Skin epidermis (tissue), 12 donors: Measurements from ENCODE around the gene INPP5K.
A peak's percentile ranks its signal among the peaks of the same experiment; 100 is the strongest.

Experiments used
- H3K27ac ChIP-seq, 21 experiments: fragments of 200-600 bp; sonication (generic) in 11 of 21; one replicate each; pipeline ENCODE4 v1.5.0; 2020; ENCODE audit warnings: mild to moderate bottlenecking in 3 of 21, inconsistent platforms in 2 of 21, moderate library complexity in 2 of 21
- H3K4me3 ChIP-seq, 7 experiments: fragments of 200-600 bp; sonication (generic) in 2 of 7; one replicate each; pipeline ENCODE4 v1.5.0; 2020; ENCODE audit warnings: inconsistent platforms in 2 of 7, mild to moderate bottlenecking in 2 of 7, moderate library complexity in 1 of 7

INPP5K gene

GRCh38 chr17:1490643-1491442 is 25.6 kb downstream of the INPP5K start:
- Histone ChIP-seq H3K4me3 (peak overlapping the region; percentile 56 to 79 (median 68)), H3K27ac (peak overlapping the region; percentile 36 to 95 (median 91))

- Histone ChIP-seq H3K4me3 (peak overlapping the region in 4 of 7 experiments; percentile 44 to 82 (median 76)), H3K27ac (peak overlapping the region in 20 of 21 experiments; percentile 64 to 98 (median 94))
Observed at GRCh38 chr17:1488826-1489270, 27.6 kb downstream of the INPP5K start.

DNA sequence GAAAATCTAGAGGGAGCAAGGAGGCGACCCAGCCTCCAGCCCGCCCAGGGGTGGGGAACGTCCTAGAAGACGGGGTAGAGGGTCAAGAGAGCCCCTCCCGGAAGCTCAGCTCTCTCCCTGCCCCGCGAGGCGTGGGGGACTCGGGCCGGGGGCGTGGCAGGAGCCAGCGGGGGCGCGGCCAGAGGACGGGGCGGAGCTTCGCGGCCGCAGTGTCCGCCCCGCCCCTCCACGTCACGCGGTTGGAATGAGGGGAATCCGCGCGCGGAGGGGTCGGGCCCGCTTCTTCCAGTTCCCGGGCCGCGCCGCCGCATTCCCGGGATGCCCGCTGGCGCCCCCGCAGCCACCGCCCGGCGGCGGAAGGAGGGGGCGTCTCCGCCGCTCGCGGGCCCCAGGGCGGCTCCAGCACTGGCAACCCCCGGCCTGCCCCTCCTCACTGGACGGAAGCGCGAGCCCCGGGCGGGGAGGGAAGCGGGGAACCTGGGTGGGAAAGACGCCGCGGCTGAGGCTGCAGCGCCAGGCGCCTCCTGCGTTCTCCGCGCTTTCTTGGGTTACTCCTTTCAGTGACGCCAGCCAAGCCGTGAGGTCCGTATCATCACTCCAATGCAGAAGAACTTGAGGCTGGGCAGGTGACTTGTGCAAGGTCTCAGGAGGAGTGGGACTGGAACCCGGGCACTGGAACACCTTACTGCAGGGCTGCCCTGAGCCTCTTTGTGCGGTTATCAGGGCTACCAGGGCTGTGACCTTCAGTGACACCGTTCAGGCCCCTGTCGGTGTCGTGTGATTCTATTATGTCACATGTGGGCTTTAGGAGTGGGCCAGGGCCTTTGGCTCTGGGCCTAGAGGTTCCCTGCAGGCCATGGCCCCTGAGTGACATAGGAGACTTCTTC is 28.2 kb downstream of the INPP5K start:
- H3K4me3 ChIP-seq = peak overlapping the region; percentile 42 to 82 (median 54)
- peak overlapping the region; percentile 51 to 98 (median 94) for H3K27ac ChIP-seq

GRCh38 chr17:1486802-1487695 is 29.4 kb downstream of the INPP5K start:
- Histone ChIP-seq H3K27ac (peak overlapping the region in 20 of 21 experiments; percentile 64 to 98 (median 94)), H3K4me3 (peak overlapping the region; percentile 42 to 82 (median 54))

DNA sequence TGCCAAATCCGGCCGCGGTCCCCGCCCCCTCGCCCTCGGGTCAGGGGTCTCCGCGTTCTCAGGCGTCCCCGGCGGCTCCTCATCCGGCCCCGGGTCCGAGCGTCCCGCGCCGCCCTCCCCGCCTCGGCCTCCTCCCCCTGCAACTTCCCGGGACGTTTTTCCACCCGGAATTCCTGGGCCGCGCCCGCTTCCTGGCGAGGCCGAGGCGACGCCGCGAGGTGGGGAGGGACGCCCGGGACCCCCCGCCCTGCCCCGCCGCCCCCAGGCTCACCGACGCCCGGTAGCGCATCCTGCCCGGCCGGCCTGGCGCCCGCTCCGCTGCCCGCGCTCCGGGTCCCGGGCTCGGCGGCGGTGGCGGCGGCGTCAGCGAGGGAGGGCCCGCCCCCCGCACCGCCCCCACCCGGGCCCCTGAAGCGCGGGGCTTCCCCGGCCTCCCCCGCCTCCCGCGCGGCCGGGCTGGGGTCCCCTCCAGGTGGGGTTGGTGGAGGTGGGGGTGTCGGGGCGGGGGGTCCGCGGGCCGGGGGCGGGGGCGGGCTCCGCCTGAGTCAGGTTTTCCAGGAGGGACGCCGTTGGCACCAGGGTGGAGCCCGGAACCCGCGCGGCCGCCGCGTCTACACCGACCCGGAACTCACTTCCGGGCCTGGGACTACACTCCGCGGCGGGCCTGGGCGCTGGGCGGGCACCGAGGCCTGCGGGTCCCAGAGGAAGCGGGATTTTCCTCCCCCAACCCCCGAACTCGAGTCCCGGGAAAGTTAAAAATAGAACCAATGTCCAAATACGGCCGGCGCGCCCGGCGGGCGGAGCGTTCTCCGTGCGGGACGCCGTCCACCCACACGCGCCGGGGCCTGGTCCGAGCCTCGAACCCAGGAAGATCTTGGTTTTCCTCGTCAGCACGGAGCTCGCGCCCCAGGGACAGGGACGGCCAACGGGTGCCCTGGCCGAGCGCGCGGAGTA is 30.7 kb downstream of the INPP5K start:
- H3K27ac ChIP-seq = peak overlapping the region; percentile 64 to 98 (median 94)

GRCh38 chr17:1484676-1485422 is 31.6 kb downstream of the INPP5K start:
- Histone ChIP-seq H3K4me3 (peak overlapping the region; percentile 35 to 82 (median 74)), H3K27ac (peak overlapping the region; percentile 64 to 98 (median 94))

More for the DNA sequence above, 30.7 kb downstream of the INPP5K start:
- H3K4me3 ChIP-seq = peak overlapping the region; percentile 35 to 82 (median 74)

GRCh38 chr17:1484060-1484535 is 32.3 kb downstream of the INPP5K start:
- no peak overlapping the region for H3K4me3 ChIP-seq
- peak overlapping the region in 6 of 21 experiments; percentile 85 to 97 (median 94) for H3K27ac ChIP-seq

DNA sequence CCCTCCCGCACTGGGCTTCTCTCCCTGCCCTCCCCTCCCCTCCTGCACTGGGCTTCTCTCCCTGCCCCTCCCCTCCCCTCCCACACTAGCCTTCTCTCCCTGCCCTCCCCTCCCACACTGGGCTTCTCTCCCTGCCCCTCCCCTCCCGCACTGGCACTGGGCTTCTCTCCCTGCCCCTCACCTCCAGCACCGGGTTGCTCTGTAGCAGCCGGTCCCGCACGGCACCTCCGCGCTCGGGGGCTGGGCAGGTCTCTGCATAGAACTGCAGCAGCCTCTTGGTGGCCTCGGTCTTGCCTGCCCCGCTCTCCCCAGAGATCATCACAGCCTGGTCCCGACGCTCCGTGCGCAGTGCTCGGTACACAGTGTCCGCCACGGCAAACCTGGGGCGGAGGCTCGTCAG is 33.7 kb downstream of the INPP5K start:
- H3K4me3 ChIP-seq = no peak overlapping the region

GRCh38 chr17:1481736-1482135 is 34.7 kb downstream of the INPP5K start:
- no peak overlapping the region for H3K4me3 ChIP-seq
- no peak overlapping the region for H3K27ac ChIP-seq

More for the DNA sequence above, 33.7 kb downstream of the INPP5K start:
- H3K27ac ChIP-seq = peak overlapping the region in 3 of 21 experiments; percentile 2 to 28 (median 3)

- Histone ChIP-seq H3K4me3 (no peak overlapping the region), H3K27ac (no peak overlapping the region)
Observed at GRCh38 chr17:1480747-1481465, 35.5 kb downstream of the INPP5K start.

GRCh38 chr17:1478418-1478817 is 38.0 kb downstream of the INPP5K start:
- Histone ChIP-seq H3K27ac (no peak overlapping the region), H3K4me3 (no peak overlapping the region)

DNA sequence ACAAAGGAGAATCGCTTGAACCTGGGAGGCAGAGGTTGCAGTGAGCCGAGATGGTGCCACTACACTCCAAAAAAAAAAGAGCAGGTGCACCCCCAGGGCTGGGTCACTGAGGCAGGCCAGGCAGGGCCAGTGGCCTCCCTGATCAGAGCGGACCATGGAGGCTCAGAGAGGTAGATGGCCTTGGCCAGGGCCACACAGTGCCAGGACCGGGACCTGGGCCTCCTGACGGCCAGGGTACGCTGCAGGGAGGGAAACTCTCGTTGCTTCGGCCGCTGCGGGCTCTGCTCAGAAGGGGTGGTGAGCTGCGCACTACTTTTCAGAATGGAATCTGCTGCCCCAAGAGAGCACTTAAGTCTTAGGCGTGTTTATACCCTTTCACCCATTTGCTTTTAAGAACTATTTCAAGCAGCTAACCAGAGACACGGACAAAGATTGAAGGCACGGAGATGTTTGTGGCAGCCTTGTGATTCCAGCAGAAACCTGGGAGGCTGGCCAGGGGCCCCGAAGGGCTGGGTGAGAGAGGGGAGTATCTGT is 41.0 kb downstream of the INPP5K start:
- H3K27ac ChIP-seq = peak overlapping the region in 1 of 21 experiments; percentile 35

GRCh38 chr17:1474402-1475189 is 41.8 kb downstream of the INPP5K start:
- Histone ChIP-seq H3K4me3 (no peak overlapping the region), H3K27ac (peak overlapping the region in 1 of 21 experiments; percentile 35)

More for the DNA sequence above, 41.0 kb downstream of the INPP5K start:
- no peak overlapping the region for H3K4me3 ChIP-seq

DNA sequence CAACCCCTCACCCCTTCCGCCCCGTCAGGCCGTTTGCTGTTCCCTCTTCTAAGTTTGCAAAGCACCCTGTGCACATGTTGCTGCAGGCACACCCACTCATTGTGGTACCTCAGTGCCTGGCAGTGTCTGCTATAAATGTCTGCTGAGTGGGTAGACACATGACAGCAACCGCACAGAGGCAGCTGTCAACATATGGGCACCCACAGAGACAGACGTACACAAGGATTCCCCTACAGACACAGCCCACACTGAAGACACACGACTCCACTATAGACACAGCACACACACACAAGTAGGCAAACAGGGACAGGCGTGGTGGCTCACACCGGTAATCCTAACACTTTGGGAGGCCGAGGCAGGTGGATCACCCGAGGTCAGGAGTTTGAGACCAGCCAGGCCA is 42.6 kb downstream of the INPP5K start:
- H3K27ac ChIP-seq = no peak overlapping the region

GRCh38 chr17:1473170-1473569 is 43.2 kb downstream of the INPP5K start:
- Histone ChIP-seq H3K4me3 (no peak overlapping the region), H3K27ac (no peak overlapping the region)

More for the DNA sequence above, 42.6 kb downstream of the INPP5K start:
- H3K4me3 ChIP-seq = no peak overlapping the region
